ENCODE results near the gene ZNF438. TPM values are rescaled to one million over a fixed set of nuclear protein-coding genes. Genes with fewer than 3 reads are reported as not detected.

ZNF438 gene
- total RNA-seq, 4 donors from 2014 or later = 6.1 to 14.1 (median 7.1) TPM

DNA sequence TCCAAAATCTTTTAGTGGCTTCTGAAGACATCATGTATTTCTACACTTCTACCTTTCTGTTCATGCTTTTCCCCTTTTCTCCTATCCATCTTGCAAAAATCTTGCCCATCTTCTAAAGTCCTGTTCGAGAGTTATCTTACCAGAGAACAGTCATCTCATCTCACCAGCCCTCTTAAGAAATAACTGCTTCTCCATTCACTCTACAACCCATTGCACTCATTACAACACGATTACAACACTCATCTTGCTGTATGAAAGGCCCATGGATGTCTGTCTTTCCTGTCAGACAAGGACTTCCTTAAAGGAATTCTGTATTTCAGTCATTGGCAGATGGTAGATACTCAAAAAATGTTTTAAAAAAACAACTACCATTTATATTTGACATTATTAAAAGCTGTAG is 30.8 kb downstream of the ZNF438 start:
- Histone ChIP-seq H3K9me3 (no peaks in the 10 kb centered on the region), H3K4me3 (no peak overlapping the region), H3K36me3 (no peaks in the 10 kb centered on the region), H3K27me3 (no peaks in the 10 kb centered on the region), H3K4me1 (peaks cover 12% of the 10 kb centered on the region), H3K27ac (no peak overlapping the region)
- TF ChIP-seq, protein P1, sequence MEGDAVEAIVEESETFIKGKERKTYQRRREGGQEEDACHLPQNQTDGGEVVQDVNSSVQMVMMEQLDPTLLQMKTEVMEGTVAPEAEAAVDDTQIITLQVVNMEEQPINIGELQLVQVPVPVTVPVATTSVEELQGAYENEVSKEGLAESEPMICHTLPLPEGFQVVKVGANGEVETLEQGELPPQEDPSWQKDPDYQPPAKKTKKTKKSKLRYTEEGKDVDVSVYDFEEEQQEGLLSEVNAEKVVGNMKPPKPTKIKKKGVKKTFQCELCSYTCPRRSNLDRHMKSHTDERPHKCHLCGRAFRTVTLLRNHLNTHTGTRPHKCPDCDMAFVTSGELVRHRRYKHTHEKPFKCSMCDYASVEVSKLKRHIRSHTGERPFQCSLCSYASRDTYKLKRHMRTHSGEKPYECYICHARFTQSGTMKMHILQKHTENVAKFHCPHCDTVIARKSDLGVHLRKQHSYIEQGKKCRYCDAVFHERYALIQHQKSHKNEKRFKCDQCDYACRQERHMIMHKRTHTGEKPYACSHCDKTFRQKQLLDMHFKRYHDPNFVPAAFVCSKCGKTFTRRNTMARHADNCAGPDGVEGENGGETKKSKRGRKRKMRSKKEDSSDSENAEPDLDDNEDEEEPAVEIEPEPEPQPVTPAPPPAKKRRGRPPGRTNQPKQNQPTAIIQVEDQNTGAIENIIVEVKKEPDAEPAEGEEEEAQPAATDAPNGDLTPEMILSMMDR (IDR thresholded peaks at IDR 0.05) = no peak
- no peak for TF ChIP-seq POLR2AphosphoS5 (IDR thresholded peaks at IDR 0.05)
- no peak for TF ChIP-seq POLR2A (IDR thresholded peaks at IDR 0.05)
- no peak for TF ChIP-seq EP300 (IDR thresholded peaks at IDR 0.05)
- WGBS = 96% methylated on average over 2 of the region's 2 CpGs
- DNase-seq (ENCODE audit: low spot score in 2 of 2) = no peak

DNA sequence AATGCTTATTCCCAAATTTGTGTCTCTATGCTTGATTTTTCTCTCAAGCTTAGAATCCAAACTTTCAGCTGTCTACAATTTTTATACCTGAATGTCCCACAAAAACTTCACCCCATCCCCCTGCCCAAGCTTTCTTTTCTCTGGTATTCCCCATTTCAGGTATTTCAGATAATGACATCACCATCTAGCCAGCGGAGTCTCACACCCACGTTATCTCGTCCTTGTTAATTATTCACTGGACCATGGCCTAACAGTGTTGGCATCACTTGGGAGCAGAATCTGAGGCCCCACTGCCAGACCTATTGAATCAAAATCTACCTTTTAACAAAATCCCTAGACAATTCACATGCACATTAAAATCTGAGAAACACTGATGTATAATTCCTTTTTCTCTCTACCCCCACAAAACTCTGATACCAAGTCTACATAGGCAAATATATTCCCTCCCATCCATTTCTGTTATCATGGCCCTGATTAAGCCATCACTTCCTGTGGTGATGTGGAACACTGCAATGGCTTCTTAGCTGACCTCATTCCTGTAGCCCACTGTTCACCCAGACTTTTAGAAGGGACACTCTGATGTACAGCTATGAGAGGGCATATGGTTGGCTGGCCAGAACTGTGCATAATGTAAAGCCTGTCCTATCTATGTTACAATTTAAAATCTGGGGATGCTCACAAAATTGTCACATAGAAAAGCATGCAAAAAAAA is 31.4 kb downstream of the ZNF438 start:
- Histone ChIP-seq H3K27ac (no peak overlapping the region), H3K4me3 (no peak overlapping the region), H3K4me1 (peaks cover 11% of the 10 kb centered on the region), H3K27me3 (no peaks in the 10 kb centered on the region), H3K36me3 (no peaks in the 10 kb centered on the region), H3K9me3 (no peaks in the 10 kb centered on the region)
- 74% methylated on average over 3 of the region's 3 CpGs for WGBS
- TF ChIP-seq POLR2AphosphoS5 (IDR thresholded peaks at IDR 0.05) (no peak), EP300 (IDR thresholded peaks at IDR 0.05) (no peak), POLR2A (IDR thresholded peaks at IDR 0.05) (no peak)
- TF ChIP-seq, protein P1 (IDR thresholded peaks at IDR 0.05) = no peak
- no peak for DNase-seq (ENCODE audit: low spot score in 2 of 2)

DNA sequence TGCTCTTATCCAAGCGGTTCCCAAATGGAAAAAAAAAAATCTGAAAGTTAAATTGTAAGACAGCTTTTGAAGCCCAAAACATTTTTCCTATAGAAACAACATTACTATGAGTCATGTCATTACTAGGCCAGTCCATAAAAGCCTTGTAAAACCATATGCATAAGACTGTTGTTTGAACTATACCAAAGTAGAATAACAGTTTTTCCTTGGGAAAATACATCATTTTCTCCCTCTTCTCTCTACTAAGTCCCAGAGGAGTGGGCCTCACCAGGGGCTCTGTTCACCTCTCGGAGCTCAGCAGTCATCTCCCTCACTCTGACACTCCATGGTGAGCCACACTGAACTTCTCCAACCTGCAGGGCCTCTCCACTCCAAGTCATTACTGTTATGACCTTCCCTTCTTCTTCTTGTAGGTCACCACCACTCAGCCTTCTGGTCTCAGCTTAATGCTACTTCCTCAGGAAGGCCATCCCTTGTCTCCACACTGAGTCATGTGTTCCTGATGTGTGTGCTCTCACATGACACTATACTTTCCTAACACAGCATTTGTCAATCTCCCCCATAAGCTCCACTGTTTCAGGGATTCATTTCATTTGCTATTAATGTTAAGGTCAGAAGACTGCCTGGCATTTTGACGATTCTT is 32.5 kb downstream of the ZNF438 start:
- Histone ChIP-seq H3K36me3 (no peaks in the 10 kb centered on the region), H3K9me3 (peaks cover 6% of the 10 kb centered on the region), H3K4me3 (peak overlapping the region; percentile 3), H3K27me3 (no peaks in the 10 kb centered on the region), H3K4me1 (peaks cover 3% of the 10 kb centered on the region), H3K27ac (no peak overlapping the region)
- no peak for DNase-seq (ENCODE audit: low spot score in 2 of 2)
- 83% methylated on average over 3 of the region's 3 CpGs for WGBS
- TF ChIP-seq POLR2A (IDR thresholded peaks at IDR 0.05) (peak in 1 of 2 donors; percentile 28), EP300 (IDR thresholded peaks at IDR 0.05) (no peak)

DNA sequence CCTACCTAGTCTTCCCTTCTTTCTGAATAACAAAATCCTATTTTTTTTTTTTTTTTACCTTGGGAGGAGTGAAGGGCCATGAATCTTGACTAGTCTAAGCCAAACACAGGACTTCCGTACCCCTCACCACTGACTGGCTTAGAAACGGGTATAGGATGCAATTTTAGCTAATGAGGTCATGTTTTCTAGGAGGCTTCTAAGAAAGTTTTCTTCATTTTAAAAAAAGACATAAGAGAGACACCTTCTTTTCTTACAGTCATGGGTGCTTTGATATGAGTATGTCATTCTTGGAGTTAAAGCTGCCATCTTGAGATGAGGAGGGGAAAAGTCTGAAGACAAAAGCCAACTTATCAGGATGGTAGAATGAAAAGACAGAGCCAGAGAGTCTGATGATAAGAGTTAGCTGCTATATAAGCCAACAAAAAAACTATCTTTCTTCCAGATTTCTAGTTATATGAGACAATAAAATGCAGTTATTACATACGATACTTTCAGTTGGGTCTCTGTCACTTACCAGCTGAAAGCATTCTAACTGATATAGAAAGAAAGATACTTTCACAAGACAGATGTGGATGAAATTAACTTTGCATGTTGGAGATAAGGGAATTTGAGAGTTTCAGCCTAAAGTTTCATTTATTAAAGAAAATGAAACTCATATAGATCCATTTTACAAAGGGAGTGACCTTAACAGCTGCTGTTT is 34.0 kb downstream of the ZNF438 start:
- Histone ChIP-seq H3K9me3 (peaks cover 6% of the 10 kb centered on the region), H3K4me3 (no peak overlapping the region), H3K4me1 (peaks cover 3% of the 10 kb centered on the region), H3K27me3 (no peaks in the 10 kb centered on the region), H3K27ac (no peak overlapping the region), H3K36me3 (no peaks in the 10 kb centered on the region)
- TF ChIP-seq POLR2AphosphoS5 (IDR thresholded peaks at IDR 0.05) = no peak
- no peak for TF ChIP-seq EP300 (IDR thresholded peaks at IDR 0.05)
- TF ChIP-seq POLR2A (IDR thresholded peaks at IDR 0.05) = no peak
- TF ChIP-seq, protein P1 (IDR thresholded peaks at IDR 0.05) = no peak
- DNase-seq (ENCODE audit: low spot score in 2 of 2) = no peak
- 93% methylated on average over 3 of the region's 3 CpGs for WGBS

DNA sequence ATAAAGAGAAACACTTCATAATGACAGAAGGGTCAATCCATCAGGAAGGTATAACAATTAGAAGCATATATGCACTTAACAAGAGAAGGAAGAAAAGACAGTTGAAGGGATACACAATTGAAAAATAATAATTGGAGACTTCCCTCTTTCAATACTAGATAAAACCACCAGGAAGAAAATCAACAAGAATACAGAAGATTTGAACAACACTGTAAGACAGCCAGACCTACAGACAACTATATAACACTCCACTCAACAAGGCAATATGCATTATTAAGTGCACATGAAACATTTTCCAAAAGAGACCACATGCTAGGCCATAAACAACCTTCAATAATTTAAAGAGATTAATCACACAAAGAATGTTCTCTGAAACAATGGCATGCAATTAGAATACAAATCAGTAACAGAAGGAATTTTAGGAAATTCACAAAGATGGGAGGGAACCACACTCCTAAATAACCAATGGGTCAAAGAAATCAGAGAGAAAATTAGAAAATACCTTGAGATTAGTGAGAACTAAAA is 35.1 kb downstream of the ZNF438 start:
- Histone ChIP-seq H3K27ac (no peak overlapping the region), H3K4me3 (no peak overlapping the region), H3K36me3 (no peaks in the 10 kb centered on the region), H3K9me3 (peaks cover 6% of the 10 kb centered on the region), H3K27me3 (no peaks in the 10 kb centered on the region), H3K4me1 (peaks cover 7% of the 10 kb centered on the region)
- TF ChIP-seq EP300 (IDR thresholded peaks at IDR 0.05) = no peak
- no peak for DNase-seq (ENCODE audit: low spot score in 2 of 2)
